ENCODE data around the gene LCA5L.

The LCA5L gene

DNA sequence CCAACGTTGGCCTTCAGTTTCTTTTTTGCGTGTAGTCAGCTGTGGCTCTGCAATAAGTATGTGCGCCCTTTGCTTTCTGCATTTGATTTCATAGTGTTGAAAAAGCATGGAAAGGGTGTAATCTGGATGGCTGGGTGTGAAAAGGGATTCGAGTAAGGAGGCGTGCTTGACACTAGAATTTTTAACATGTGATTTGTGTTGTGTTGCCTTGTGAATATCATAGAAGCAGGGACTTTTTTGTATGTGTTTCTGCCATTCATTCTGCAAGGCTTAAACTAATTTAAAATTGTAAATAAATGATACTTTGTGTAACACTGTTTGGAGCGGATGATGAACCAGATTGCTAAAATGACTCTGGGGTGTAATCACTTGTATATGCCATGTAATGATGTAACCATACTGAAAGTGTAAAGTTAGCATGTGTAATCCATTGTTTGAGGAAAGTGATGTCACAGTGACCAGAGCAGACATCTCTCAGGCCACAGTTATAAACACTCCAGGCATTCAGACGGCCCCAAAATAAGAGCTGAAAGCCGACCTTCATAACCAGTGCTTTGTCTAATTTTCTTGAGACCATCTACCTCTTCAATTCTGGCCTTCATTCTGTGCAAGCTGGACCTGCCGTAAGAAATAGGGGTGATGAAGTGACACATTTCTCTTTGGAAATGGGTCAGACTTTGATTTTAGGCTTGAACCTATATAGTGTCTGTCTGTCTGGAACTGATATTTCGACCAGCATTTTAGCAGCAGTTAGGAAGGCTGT lies 6.8 kb upstream of the LCA5L start:
- H3K27ac ChIP-seq (ENCODE audit: insufficient read depth, low read depth, low read length, poor library complexity, severe bottlenecking) = peak overlapping the region; percentile 27
- peaks cover 16% of the 10 kb centered on the region for H3K4me1 ChIP-seq (ENCODE audit: control insufficient read depth, insufficient read depth, low read length)
- H3K27me3 ChIP-seq (ENCODE audit: control insufficient read depth, insufficient read depth, low read length, poor library complexity, severe bottlenecking) = no peaks in the 10 kb centered on the region
- H3K4me3 ChIP-seq (ENCODE audit: insufficient read depth, low read depth, low read length) = peak overlapping the region; percentile 25
- no peaks in the 10 kb centered on the region for H3K9me3 ChIP-seq (ENCODE audit: control insufficient read depth, low read length)
- no peaks in the 10 kb centered on the region for H3K36me3 ChIP-seq (ENCODE audit: control insufficient read depth, insufficient read depth, low read length)
- WGBS, 2 experiments = 83 to 86% methylated on average over 10 of the region's 10 CpGs

DNA sequence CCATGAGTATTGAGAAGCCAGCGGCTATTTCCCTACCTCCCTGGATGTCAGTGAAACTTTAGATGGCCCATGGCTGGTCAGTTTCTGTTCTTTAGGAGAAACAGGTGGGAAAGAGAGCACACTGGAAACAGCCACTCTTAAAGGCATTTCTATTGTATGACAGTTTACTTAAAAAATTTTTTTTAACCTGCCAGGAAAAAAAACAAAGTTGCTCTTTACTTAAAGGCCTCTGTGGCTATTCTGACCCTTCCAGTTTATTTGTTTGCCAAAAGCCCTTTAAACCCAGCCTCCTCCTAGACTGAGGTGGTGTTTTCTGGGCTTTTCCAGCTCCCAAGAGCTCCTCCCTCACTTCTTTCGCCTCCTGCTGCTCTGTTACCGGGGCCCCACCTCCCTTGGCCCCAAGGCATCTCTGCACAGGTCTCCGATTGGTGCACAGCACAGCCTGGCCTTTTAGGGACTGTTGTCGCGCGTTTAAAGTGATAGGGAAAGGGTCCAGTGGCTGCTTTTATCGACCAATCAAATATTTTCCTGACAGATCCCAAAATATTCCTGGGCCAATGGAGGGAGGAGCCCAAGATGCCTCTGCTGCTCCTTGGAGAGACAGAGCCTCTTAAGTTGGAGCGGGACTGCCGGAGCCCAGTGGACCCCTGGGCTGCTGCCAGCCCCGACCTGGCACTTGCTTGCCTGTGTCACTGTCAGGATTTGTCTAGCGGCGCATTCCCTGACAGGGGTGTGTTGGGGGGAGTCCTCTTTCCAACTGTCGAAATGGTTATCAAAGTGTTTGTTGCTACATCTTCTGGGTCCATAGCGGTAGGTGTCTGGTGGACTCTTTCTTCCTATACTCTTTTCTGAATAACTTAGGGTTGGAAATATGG lies 6.0 kb upstream of the LCA5L start, which contains the start of gene SH3BGR:
Gene SH3BGR, plus strand, starts transcription at position 639 of the 875 bp plus-strand sequence. Its CDS starts 127 bp downstream, at position 766.
- peaks cover 16% of the 10 kb centered on the region for H3K4me1 ChIP-seq (ENCODE audit: control insufficient read depth, insufficient read depth, low read length)
- H3K27me3 ChIP-seq (ENCODE audit: control insufficient read depth, insufficient read depth, low read length, poor library complexity, severe bottlenecking) = no peaks in the 10 kb centered on the region
- no peaks in the 10 kb centered on the region for H3K36me3 ChIP-seq (ENCODE audit: control insufficient read depth, insufficient read depth, low read length)
- H3K9me3 ChIP-seq (ENCODE audit: control insufficient read depth, low read length) = no peaks in the 10 kb centered on the region
- H3K27ac ChIP-seq (ENCODE audit: insufficient read depth, low read depth, low read length, poor library complexity, severe bottlenecking) = peak within 1 kb of the TSS; percentile 27
- 53 to 57% methylated on average over 15 of the region's 15 CpGs for WGBS, 2 experiments
- peak within 1 kb of the TSS; percentile 25 for H3K4me3 ChIP-seq (ENCODE audit: insufficient read depth, low read depth, low read length)

DNA sequence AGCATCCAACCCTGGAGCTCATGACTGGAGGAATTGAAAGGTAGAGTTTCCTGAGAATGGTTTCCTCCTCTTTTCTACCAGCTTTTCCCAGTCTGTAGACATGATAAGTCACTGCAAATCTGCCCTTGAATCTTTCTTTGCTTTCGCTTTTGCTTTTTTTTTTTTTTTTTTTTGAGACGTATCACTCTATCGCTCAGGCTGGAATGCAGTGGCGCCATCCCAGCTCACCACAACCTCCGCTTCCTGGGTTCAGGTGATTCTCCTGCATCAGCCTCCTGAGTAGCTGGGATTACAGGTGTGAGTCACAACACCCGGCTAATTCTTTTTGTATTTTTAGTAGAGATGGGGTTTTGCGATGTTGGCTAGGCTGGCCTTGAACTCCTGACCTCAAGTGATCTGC lies 1.7 kb upstream of the LCA5L start:
- 95 to 96% methylated on average over 7 of the region's 7 CpGs for WGBS, 2 experiments

DNA sequence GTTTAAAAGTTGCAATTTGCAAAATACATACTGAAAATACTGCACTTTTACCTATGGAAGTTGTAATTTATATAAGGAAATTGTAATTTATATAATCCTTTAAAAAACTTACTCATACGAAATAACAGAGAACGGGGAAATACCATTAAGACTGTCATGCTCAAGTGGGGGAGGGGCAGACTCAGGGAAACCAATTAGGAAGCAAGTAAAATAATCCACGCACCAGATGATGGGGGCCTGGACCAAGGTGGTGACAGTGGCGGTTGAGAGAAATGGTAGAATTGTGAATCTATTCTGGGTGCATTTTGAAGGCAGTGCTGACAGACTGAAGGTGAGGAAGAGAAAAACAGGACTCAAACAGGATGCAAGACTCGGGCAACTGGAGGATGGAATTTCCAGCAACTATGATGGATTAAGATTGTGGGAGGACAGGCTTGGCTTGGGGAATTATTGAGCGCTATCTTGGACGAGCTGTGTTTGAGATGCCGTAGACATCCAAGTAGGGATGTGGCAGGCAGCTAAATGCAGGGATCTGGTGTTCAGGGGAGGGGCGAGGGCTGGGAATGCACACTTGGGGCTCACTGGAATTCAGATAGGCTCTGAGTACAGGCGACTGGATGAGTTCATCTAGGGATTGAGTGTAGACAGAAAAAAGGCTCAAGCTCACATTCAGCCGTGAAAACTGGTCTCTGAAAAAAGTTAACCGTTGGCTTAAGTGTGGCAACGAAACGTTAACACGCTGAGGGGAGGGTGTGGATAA lies 977 bp downstream of the LCA5L start:
- H3K27ac ChIP-seq (ENCODE audit: insufficient read depth, low read depth, low read length, poor library complexity, severe bottlenecking) = no peak overlapping the region
- no peaks in the 10 kb centered on the region for H3K9me3 ChIP-seq (ENCODE audit: control insufficient read depth, low read length)
- peaks cover 18% of the 10 kb centered on the region for H3K4me1 ChIP-seq (ENCODE audit: control insufficient read depth, insufficient read depth, low read length)
- peak overlapping the region; percentile 81 for H3K4me3 ChIP-seq (ENCODE audit: insufficient read depth, low read depth, low read length)
- WGBS, 2 experiments = 27 to 31% methylated on average over 15 of the region's 15 CpGs
- H3K36me3 ChIP-seq (ENCODE audit: control insufficient read depth, insufficient read depth, low read length) = no peaks in the 10 kb centered on the region
- H3K27me3 ChIP-seq (ENCODE audit: control insufficient read depth, insufficient read depth, low read length, poor library complexity, severe bottlenecking) = no peaks in the 10 kb centered on the region

More for the DNA sequence above, 1.7 kb upstream of the LCA5L start:
- no peak overlapping the region for H3K4me3 ChIP-seq (ENCODE audit: insufficient read depth, low read depth, low read length)
- no peak overlapping the region for H3K27ac ChIP-seq (ENCODE audit: insufficient read depth, low read depth, low read length, poor library complexity, severe bottlenecking)
- no peaks in the 10 kb centered on the region for H3K9me3 ChIP-seq (ENCODE audit: control insufficient read depth, low read length)
- H3K36me3 ChIP-seq (ENCODE audit: control insufficient read depth, insufficient read depth, low read length) = no peaks in the 10 kb centered on the region
- H3K27me3 ChIP-seq (ENCODE audit: control insufficient read depth, insufficient read depth, low read length, poor library complexity, severe bottlenecking) = no peaks in the 10 kb centered on the region
- peaks cover 23% of the 10 kb centered on the region for H3K4me1 ChIP-seq (ENCODE audit: control insufficient read depth, insufficient read depth, low read length)

DNA sequence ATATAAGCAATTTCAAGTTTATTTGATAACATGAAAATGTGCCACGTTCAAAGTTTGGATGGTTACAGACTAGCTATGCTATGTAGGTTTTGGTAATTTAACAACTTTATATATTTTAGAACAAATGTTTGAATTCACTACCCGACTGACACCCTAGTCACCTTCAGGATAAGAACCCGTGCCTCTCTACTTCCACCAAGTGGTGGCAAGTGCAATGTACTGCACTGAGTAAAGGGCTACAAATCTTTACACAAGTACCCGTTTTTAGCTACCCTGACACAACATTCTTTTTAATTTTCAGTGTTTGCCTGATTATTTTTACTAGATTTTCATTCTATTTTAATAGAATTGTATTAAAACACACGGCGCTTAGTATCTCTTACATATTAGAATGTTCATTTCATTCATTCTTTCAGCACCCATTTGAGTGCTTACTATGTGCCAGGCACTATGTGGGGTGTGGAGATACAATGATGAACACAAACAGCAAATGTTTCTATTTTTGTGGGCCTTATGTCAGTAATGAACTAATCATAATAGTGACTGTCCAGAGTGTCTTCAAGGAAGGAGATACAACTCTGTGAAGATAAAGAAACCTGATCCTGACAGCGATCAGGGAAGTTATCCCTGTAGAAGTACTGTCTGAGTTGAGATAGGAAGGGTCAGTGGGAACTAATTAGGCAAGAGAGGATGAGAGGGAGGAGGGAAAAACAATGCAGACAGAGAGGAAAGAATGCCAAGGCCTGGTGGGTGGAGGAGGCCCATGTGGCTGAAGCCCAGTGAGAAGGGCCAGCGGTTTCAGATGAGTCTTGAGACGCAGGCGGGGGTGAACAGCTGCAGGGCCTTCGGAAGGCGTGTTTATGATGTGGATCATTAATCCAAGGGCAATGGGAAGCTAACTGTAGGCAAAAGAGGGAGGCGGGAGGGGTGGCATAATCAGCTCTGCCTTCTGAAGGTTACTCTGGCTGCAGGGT lies 3.8 kb downstream of the LCA5L start:
- Histone ChIP-seq H3K27me3 (ENCODE audit: control insufficient read depth, insufficient read depth, low read length, poor library complexity, severe bottlenecking) (no peaks in the 10 kb centered on the region), H3K27ac (ENCODE audit: insufficient read depth, low read depth, low read length, poor library complexity, severe bottlenecking) (no peak overlapping the region), H3K4me3 (ENCODE audit: insufficient read depth, low read depth, low read length) (no peak overlapping the region), H3K4me1 (ENCODE audit: control insufficient read depth, insufficient read depth, low read length) (peaks cover 18% of the 10 kb centered on the region), H3K9me3 (ENCODE audit: control insufficient read depth, low read length) (no peaks in the 10 kb centered on the region), H3K36me3 (ENCODE audit: control insufficient read depth, insufficient read depth, low read length) (no peaks in the 10 kb centered on the region)
- WGBS, 2 experiments = 64 to 72% methylated on average over 10 to 12 of the region's 13 CpGs

DNA sequence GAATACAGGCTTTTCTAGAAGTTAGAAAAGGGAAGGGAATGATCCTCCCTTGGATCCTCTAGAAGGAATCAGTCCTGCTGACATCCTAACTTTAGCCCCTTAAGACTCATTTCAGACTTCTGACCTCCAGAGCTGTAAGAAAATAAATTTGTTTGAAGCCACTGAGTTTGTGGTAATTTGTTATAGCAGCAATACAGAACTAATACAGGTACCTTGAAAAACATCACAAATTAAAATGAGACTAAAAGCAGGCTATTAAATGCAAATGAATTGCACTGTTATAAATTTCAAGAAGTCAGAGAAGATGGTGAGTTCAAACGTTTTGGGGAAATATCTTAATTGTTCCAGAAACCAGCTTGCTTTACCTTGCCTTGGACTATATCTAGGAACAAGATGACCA lies 6.3 kb downstream of the LCA5L start:
- Histone ChIP-seq H3K36me3 (ENCODE audit: control insufficient read depth, insufficient read depth, low read length) (no peaks in the 10 kb centered on the region), H3K9me3 (ENCODE audit: control insufficient read depth, low read length) (no peaks in the 10 kb centered on the region)
- WGBS, 2 experiments = 55 to 79% methylated on average over 1 of the region's 1 CpG

DNA sequence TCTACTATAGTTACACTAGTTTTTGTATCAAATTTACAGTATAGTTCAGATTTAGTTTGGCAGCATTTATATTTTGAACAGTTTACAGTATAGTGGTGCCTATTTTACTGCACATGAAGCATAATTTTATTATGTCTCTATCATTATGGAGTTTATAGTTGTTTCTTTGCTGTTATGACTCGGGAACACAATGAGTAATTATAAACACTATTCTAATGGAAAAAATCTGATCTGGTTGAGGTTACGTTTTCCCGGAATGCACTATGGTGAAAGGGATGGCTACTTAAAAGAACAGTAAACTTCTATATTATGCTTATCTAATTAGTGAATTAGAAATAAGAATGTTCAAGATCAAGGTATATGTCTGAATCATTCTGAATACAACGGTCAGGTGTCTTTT lies 10.6 kb downstream of the LCA5L start:
- Histone ChIP-seq H3K4me1 (ENCODE audit: control insufficient read depth, insufficient read depth, low read length) (peaks cover 12% of the 10 kb centered on the region), H3K27me3 (ENCODE audit: control insufficient read depth, insufficient read depth, low read length, poor library complexity, severe bottlenecking) (no peaks in the 10 kb centered on the region), H3K9me3 (ENCODE audit: control insufficient read depth, low read length) (no peaks in the 10 kb centered on the region), H3K36me3 (ENCODE audit: control insufficient read depth, insufficient read depth, low read length) (no peaks in the 10 kb centered on the region), H3K27ac (ENCODE audit: insufficient read depth, low read depth, low read length, poor library complexity, severe bottlenecking) (no peak overlapping the region), H3K4me3 (ENCODE audit: insufficient read depth, low read depth, low read length) (no peak overlapping the region)
- 92 to 97% methylated on average over 1 to 3 of the region's 4 CpGs for WGBS, 2 experiments

More for the DNA sequence above, 6.3 kb downstream of the LCA5L start:
- no peak overlapping the region for H3K27ac ChIP-seq (ENCODE audit: insufficient read depth, low read depth, low read length, poor library complexity, severe bottlenecking)
- H3K4me3 ChIP-seq (ENCODE audit: insufficient read depth, low read depth, low read length) = no peak overlapping the region
- peaks cover 6% of the 10 kb centered on the region for H3K4me1 ChIP-seq (ENCODE audit: control insufficient read depth, insufficient read depth, low read length)
- no peaks in the 10 kb centered on the region for H3K27me3 ChIP-seq (ENCODE audit: control insufficient read depth, insufficient read depth, low read length, poor library complexity, severe bottlenecking)

DNA sequence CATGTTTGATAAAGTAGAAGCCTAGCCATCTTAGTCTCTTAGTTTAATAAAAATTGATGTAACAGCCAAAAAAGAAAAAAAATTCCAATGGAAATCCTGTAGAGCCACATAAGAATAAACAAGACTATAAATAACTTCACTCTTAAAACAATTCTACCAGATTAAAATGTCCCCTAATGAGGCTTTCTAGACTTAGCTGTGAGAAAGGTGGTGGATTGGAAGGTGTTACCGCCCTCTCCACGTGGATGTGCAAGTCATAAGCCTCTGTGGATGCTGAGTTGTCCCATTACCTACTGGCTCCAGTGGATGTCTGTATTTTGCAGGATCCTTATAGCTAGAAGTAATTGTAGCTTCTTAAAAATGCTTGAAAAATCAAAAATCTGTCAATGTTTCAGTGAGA lies 14.6 kb downstream of the LCA5L start:
- no peak overlapping the region for H3K4me3 ChIP-seq (ENCODE audit: insufficient read depth, low read depth, low read length)
- no peaks in the 10 kb centered on the region for H3K9me3 ChIP-seq (ENCODE audit: control insufficient read depth, low read length)
- peak overlapping the region; percentile 22 for H3K27ac ChIP-seq (ENCODE audit: insufficient read depth, low read depth, low read length, poor library complexity, severe bottlenecking)
- 71 to 73% methylated on average over 2 of the region's 2 CpGs for WGBS, 2 experiments
- H3K36me3 ChIP-seq (ENCODE audit: control insufficient read depth, insufficient read depth, low read length) = no peaks in the 10 kb centered on the region
- H3K4me1 ChIP-seq (ENCODE audit: control insufficient read depth, insufficient read depth, low read length) = peaks cover 13% of the 10 kb centered on the region
- no peaks in the 10 kb centered on the region for H3K27me3 ChIP-seq (ENCODE audit: control insufficient read depth, insufficient read depth, low read length, poor library complexity, severe bottlenecking)

DNA sequence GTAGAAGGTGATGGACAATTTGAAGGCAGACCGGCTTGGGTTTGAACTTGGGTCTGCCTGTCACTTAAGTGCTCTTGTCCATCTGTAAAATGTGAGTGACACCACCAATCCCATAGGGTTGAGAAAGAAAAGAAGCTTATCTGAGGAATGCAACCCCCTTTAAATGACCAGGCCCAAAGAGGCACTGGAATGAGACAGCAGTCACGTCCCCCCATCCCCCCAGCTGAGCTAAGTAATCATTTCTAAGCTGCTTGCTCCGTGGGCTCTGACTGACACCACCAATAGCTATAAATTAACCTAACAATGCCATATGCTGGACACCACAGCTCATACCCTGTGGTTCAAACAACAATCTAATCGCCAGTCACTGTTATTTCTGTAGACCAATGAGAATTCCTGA lies 15.1 kb downstream of the LCA5L start:
- peak overlapping the region; percentile 33 for H3K27ac ChIP-seq (ENCODE audit: insufficient read depth, low read depth, low read length, poor library complexity, severe bottlenecking)
- no peaks in the 10 kb centered on the region for H3K9me3 ChIP-seq (ENCODE audit: control insufficient read depth, low read length)
- 25 to 26% methylated on average over 4 of the region's 4 CpGs for WGBS, 2 experiments
- no peaks in the 10 kb centered on the region for H3K36me3 ChIP-seq (ENCODE audit: control insufficient read depth, insufficient read depth, low read length)
- H3K27me3 ChIP-seq (ENCODE audit: control insufficient read depth, insufficient read depth, low read length, poor library complexity, severe bottlenecking) = no peaks in the 10 kb centered on the region
- no peak overlapping the region for H3K4me3 ChIP-seq (ENCODE audit: insufficient read depth, low read depth, low read length)
- peaks cover 13% of the 10 kb centered on the region for H3K4me1 ChIP-seq (ENCODE audit: control insufficient read depth, insufficient read depth, low read length)
